Liver (tissue), 9 donors: ENCODE measurements around the gene CCNI2. TPM values are rescaled to one million over a fixed set of nuclear protein-coding genes. Genes with fewer than 3 reads are reported as not detected.
"Not testable (repeated sequence)": the region's sequence is repeated elsewhere in the genome, so short reads cannot be mapped to it uniquely, and the experiment has no call there.

Experiments used
- DNase-seq: peaks from one replicate; pipeline ENCODE4 v3.0.0-alpha.2; 2017; ENCODE audit warnings: low spot score
- H3K27ac ChIP-seq, 2 donors: one replicate each; pipeline ENCODE4 v1.7.0; 2013; ENCODE audit warnings: inconsistent platforms in 2 of 2, low read length in 2 of 2, control low read depth in 1 of 2, low read depth in 1 of 2, mild to moderate bottlenecking in 1 of 2
- H3K27me3 ChIP-seq, 4 donors: one replicate each; pipeline versions ENCODE4 v1.6.1 to v1.7.0; 2013; ENCODE audit warnings: low read length in 3 of 4, inconsistent platforms in 1 of 4, mild to moderate bottlenecking in 1 of 4, moderate library complexity in 1 of 4; ENCODE audit not compliant: control insufficient read depth in 4 of 4, insufficient read depth in 4 of 4
- H3K36me3 ChIP-seq, 4 donors: one replicate each; pipeline versions ENCODE4 v1.6.1 to v1.7.0; 2013; ENCODE audit warnings: low read length in 3 of 4, mild to moderate bottlenecking in 3 of 4, low read depth in 1 of 4, moderate library complexity in 1 of 4; ENCODE audit not compliant: control insufficient read depth in 4 of 4, insufficient read depth in 3 of 4
- H3K4me1 ChIP-seq, 4 donors: one replicate each; pipeline versions ENCODE4 v1.6.1 to v1.7.0; 2013; ENCODE audit warnings: low read length in 3 of 4, mild to moderate bottlenecking in 3 of 4, moderate library complexity in 1 of 4; ENCODE audit not compliant: control insufficient read depth in 4 of 4, insufficient read depth in 4 of 4
- H3K4me3 ChIP-seq, 3 donors: one replicate each; pipeline versions ENCODE4 v1.6.1 to v1.7.0; 2013; ENCODE audit warnings: low read length in 3 of 3, control low read depth in 1 of 3, low read depth in 1 of 3, mild to moderate bottlenecking in 1 of 3
- H3K9ac ChIP-seq, 2 donors: one replicate each; pipeline ENCODE4 v1.7.0; 2013; ENCODE audit warnings: low read length in 2 of 2, mild to moderate bottlenecking in 2 of 2, moderate library complexity in 2 of 2, control low read depth in 1 of 2, low read depth in 1 of 2
- H3K9me3 ChIP-seq, 4 donors: one replicate each; pipeline versions ENCODE4 v1.6.1 to v1.7.0; 2013; ENCODE audit warnings: low read length in 3 of 4; ENCODE audit not compliant: control insufficient read depth in 4 of 4
- ATF3 ChIP-seq: IDR thresholded peaks from 2 replicates; pipeline ENCODE4 v1.6.1; 2016; ENCODE audit warnings: antibody characterized with exemption
- EGR1 ChIP-seq, 2 donors: IDR thresholded peaks; 2 replicates each; pipeline ENCODE4 v1.6.1; 2016 to 2018; ENCODE audit warnings: antibody characterized with exemption in 2 of 2, low read depth in 2 of 2
- FOXA1 ChIP-seq: IDR thresholded peaks from 2 replicates; pipeline ENCODE4 v1.6.1; 2016; ENCODE audit warnings: antibody characterized with exemption
- FOXA2 ChIP-seq: IDR thresholded peaks from 2 replicates; pipeline ENCODE4 v1.6.1; 2016; ENCODE audit warnings: antibody characterized with exemption
- GABPA ChIP-seq, 2 donors: IDR thresholded peaks in 1 of 2; conservative IDR thresholded peaks in 1 of 2; 2 replicates each; pipeline ENCODE4 v1.6.1; 2016; ENCODE audit warnings: antibody characterized with exemption in 2 of 2, mild to moderate bottlenecking in 1 of 2, moderate library complexity in 1 of 2
- HNF4G ChIP-seq: IDR thresholded peaks from 2 replicates; pipeline ENCODE4 v1.6.1; 2016; ENCODE audit warnings: antibody characterized with exemption
- NR2F2 ChIP-seq: IDR thresholded peaks from 2 replicates; pipeline ENCODE4 v1.6.1; 2016; ENCODE audit warnings: antibody characterized with exemption
- RAD21 ChIP-seq, 2 donors: IDR thresholded peaks; 2 replicates each; pipeline ENCODE4 v1.6.1; 2016; ENCODE audit warnings: antibody characterized with exemption in 2 of 2, mild to moderate bottlenecking in 2 of 2
- RXRA ChIP-seq, 2 donors: IDR thresholded peaks; 2 replicates each; pipeline ENCODE4 v1.6.1; 2017 to 2018; ENCODE audit warnings: antibody characterized with exemption in 2 of 2, mild to moderate bottlenecking in 1 of 2
- SP1 ChIP-seq: IDR thresholded peaks from 2 replicates; pipeline ENCODE4 v1.6.1; 2018; ENCODE audit warnings: antibody characterized with exemption, mild to moderate bottlenecking
- WGBS: extraction: QIAGEN DNeasy Blood & Tissue Kit; methylation state at CpG from one replicate; pipeline ENCODE4 v1.1.7; 2013; 5-methylcytosine and 5-hydroxymethylcytosine counted together
- polyA plus RNA-seq, 2 donors: library from polyadenylated mRNA; stranded (reverse) in 1 of 2; unstranded in 1 of 2; fragments of 200-250 nt in 1 of 2; fragments of >200 nt in 1 of 2; fragmentation: Nextera tagmentation in 1 of 2; extraction: Ambion mirVana in 1 of 2; gene quantifications; one replicate each; pipeline versions ENCODE4 v1.2.1 to v1.2.3, GENCODE V29; 2013 to 2015
- total RNA-seq, 2 donors: library from RNA; depleted of rRNA; stranded (reverse); fragments of >200 nt; gene quantifications; one replicate each; pipeline ENCODE4 v1.2.3, GENCODE V29; 2014
- TF ChIP-seq, protein P1 (sequence below): IDR thresholded peaks from 2 replicates; pipeline ENCODE4 v1.6.1; 2016; ENCODE audit warnings: antibody characterized with exemption
- donor health status: healthy.
- donor health status: healthy.
- donor health status: healthy.
- donor health status: healthy.
- donor health status: healthy.

The CCNI2 gene
- total and polyA plus RNA-seq, 4 donors, result 0.02 to 0.57 (median 0.11) TPM

DNA sequence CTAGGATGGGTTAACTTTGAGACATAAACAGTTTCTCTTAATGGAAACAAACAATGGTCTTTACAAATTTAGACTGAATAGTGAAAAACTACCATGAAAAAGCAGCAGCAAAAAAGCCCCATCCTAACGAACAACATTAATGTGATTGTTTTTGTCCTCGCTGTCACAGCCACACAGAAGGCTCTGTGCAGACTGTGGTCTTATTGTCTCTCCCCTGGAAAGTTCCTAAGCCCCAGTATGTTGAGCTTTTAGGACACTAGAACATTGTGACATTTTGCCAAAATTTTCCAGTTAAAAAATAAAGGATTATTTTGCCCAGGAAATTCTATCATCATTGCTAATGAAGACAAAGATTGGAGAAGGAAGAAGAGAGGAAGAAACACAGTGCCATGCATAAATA, 53.3 kb downstream of the CCNI2 start:
- DNase-seq, result no peak
- Histone ChIP-seq H3K9ac (no peak overlapping the region), H3K9me3 (no peaks in the 10 kb centered on the region), H3K4me3 (no peak overlapping the region), H3K4me1 (no peaks in the 10 kb centered on the region), H3K27ac (no peak overlapping the region), H3K27me3 (no peaks in the 10 kb centered on the region), H3K36me3 (no peaks in the 10 kb centered on the region)
- TF ChIP-seq, protein P1, sequence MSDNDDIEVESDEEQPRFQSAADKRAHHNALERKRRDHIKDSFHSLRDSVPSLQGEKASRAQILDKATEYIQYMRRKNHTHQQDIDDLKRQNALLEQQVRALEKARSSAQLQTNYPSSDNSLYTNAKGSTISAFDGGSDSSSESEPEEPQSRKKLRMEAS, result no peak
- TF ChIP-seq EGR1 (IDR thresholded peaks at IDR 0.05; ENCODE audit: low read depth in 2 of 2), result no peak
- TF ChIP-seq FOXA2, result no peak
- TF ChIP-seq FOXA1, result no peak
- TF ChIP-seq RXRA (IDR thresholded peaks at IDR 0.05), result no peak
- no peak for TF ChIP-seq HNF4G
- TF ChIP-seq RAD21 (IDR thresholded peaks at IDR 0.05), result no peak
- WGBS, result 91% methylated on average over 2 of the region's 2 CpGs

GRCh38 chr5:132802044-132802684, 54.9 kb downstream of the CCNI2 start:
- no peaks in the 10 kb centered on the region for H3K27me3 ChIP-seq
- no peak overlapping the region for H3K4me3 ChIP-seq
- DNase-seq, result no peak
- no peaks in the 10 kb centered on the region for H3K9me3 ChIP-seq
- no peak overlapping the region for H3K9ac ChIP-seq
- H3K27ac ChIP-seq, result no peak overlapping the region
- TF ChIP-seq ATF3, result no peak
- no peak for TF ChIP-seq SP1
- TF ChIP-seq RAD21 (IDR thresholded peaks at IDR 0.05), result peak in 1 of 2 donors; percentile 10
- TF ChIP-seq GABPA (IDR thresholded peaks at IDR 0.05 in 1 of 2, conservative IDR thresholded peaks at IDR 0.05 in 1 of 2), result no peak
- TF ChIP-seq NR2F2, result no peak
- no peaks in the 10 kb centered on the region for H3K36me3 ChIP-seq
- H3K4me1 ChIP-seq, result peaks cover 2 to 6% (median 5%) of the 10 kb centered on the region in 4 donors
- WGBS, result 90% methylated on average over 5 of the region's 5 CpGs

GRCh38 chr5:132802685-132803066, 55.5 kb downstream of the CCNI2 start:
- H3K27me3 ChIP-seq, H3K4me3 ChIP-seq, H3K9ac ChIP-seq, DNase-seq, H3K36me3 ChIP-seq, H3K9me3 ChIP-seq, H3K27ac ChIP-seq: not testable (repeated sequence)
- H3K4me1 ChIP-seq, result peaks cover 5 to 11% (median 8%) of the 10 kb centered on the region in 4 donors
- WGBS, result 89% methylated on average over 5 of the region's 5 CpGs

Other genes with a start within 250 kb of the CCNI2 start
- not detected for gene IL5, start 203.9 kb upstream of the CCNI2 start, total RNA-seq
- not detected for gene IL5, start 203.9 kb upstream of the CCNI2 start, polyA plus RNA-seq
- gene RAD50, start 190.4 kb upstream of the CCNI2 start, total RNA-seq, result 10 to 100 TPM; 12.5 to 18.7 TPM
- 10 to 100 TPM in 1 of 2 donors, 1 to 10 TPM in 1; 6.1 to 17.3 TPM for gene RAD50, start 190.4 kb upstream of the CCNI2 start, polyA plus RNA-seq
- gene IL13, start 89.3 kb upstream of the CCNI2 start, total RNA-seq, result not detected
- not detected for gene IL13, start 89.3 kb upstream of the CCNI2 start, polyA plus RNA-seq
- gene IL4, start 73.4 kb upstream of the CCNI2 start, total RNA-seq, result not detected
- not detected for gene IL4, start 73.4 kb upstream of the CCNI2 start, polyA plus RNA-seq
- gene KIF3A, start 9.9 kb upstream of the CCNI2 start, total RNA-seq, result 1 to 10 TPM in 1 of 2 donors, under 1 TPM in 1; 0.92 to 1.2 TPM
- under 1 TPM; 0.58 to 0.79 TPM for gene KIF3A, start 9.9 kb upstream of the CCNI2 start, polyA plus RNA-seq
- 10 to 100 TPM; 11.8 to 16.5 TPM for gene SEPTIN8, start 29.8 kb downstream of the CCNI2 start, total RNA-seq
- gene SEPTIN8, start 29.8 kb downstream of the CCNI2 start, polyA plus RNA-seq, result 1 to 10 TPM; 4.7 to 7.8 TPM
- 1 to 10 TPM; 1.6 to 1.9 TPM for gene SOWAHA, start 65.9 kb downstream of the CCNI2 start, total RNA-seq
- 1 to 10 TPM; 1.3 to 2.2 TPM for gene SOWAHA, start 65.9 kb downstream of the CCNI2 start, polyA plus RNA-seq
- 10 to 100 TPM in 1 of 2 donors, 1 to 10 TPM in 1; 6.1 to 23.0 TPM for gene SHROOM1, start 83.2 kb downstream of the CCNI2 start, total RNA-seq
- 10 to 100 TPM; 13.7 to 28.5 TPM for gene SHROOM1, start 83.2 kb downstream of the CCNI2 start, polyA plus RNA-seq
- under 1 TPM in 1 of 2 donors, not detected in 1; 0.08 TPM for gene GDF9, start 119.0 kb downstream of the CCNI2 start, total RNA-seq
- gene GDF9, start 119.0 kb downstream of the CCNI2 start, polyA plus RNA-seq, result under 1 TPM; 0.08 to 0.10 TPM
- 100 to 1,000 TPM in 1 of 2 donors, 10 to 100 TPM in 1; 62.5 to 103 TPM for gene UQCRQ, start 119.2 kb downstream of the CCNI2 start, total RNA-seq
- 1,000 to 10,000 TPM in 1 of 2 donors, 100 to 1,000 TPM in 1; 548 to 2,326 TPM for gene UQCRQ, start 119.2 kb downstream of the CCNI2 start, polyA plus RNA-seq
- gene LEAP2, start 126.2 kb downstream of the CCNI2 start, total RNA-seq, result 10 to 100 TPM; 12.0 to 56.7 TPM
- gene LEAP2, start 126.2 kb downstream of the CCNI2 start, polyA plus RNA-seq, result 100 to 1,000 TPM in 1 of 2 donors, 10 to 100 TPM in 1; 68.1 to 736 TPM
- 10 to 100 TPM; 16.8 to 19.1 TPM for gene AFF4, start 216.2 kb downstream of the CCNI2 start, total RNA-seq
- 10 to 100 TPM in 1 of 2 donors, 1 to 10 TPM in 1; 5.5 to 17.0 TPM for gene AFF4, start 216.2 kb downstream of the CCNI2 start, polyA plus RNA-seq